Measurements from ENCODE around the gene KPNA3. TPM values are rescaled to one million over a fixed set of nuclear protein-coding genes. Genes with fewer than 3 reads are reported as not detected.

KPNA3 gene
- polyA plus RNA-seq, 1 donor from 2014 or later: 41.7 TPM

GRCh38 chr13:49749848-49750247 lies 42.6 kb downstream of the KPNA3 start:
- Histone ChIP-seq H3K79me2 (replicated peaks; ENCODE audit: insufficient read depth, low read length) (peaks cover 49% of the 10 kb centered on the region), H3F3A (ENCODE audit: insufficient read depth, low read length, poor library complexity, severe bottlenecking) (no peaks in the 10 kb centered on the region)
- TF ChIP-seq POLR2AphosphoS5 (IDR thresholded peaks at IDR 0.05) (no peak), MXI1 (conservative IDR thresholded peaks at IDR 0.05; ENCODE audit: poor library complexity, severe bottlenecking) (no peak), RAD21 (conservative IDR thresholded peaks at IDR 0.05) (no peak), EP300 (conservative IDR thresholded peaks at IDR 0.05; ENCODE audit: poor library complexity, severe bottlenecking) (no peak), SMC3 (conservative IDR thresholded peaks at IDR 0.05; ENCODE audit: poor library complexity) (no peak), EZH2 (IDR thresholded peaks at IDR 0.05; ENCODE audit: borderline replicate concordance, insufficient read depth, low read length, poor library complexity, severe bottlenecking) (no peak), TAF1 (IDR thresholded peaks at IDR 0.05; ENCODE audit: low read depth) (no peak)
- TF ChIP-seq, protein P1, sequence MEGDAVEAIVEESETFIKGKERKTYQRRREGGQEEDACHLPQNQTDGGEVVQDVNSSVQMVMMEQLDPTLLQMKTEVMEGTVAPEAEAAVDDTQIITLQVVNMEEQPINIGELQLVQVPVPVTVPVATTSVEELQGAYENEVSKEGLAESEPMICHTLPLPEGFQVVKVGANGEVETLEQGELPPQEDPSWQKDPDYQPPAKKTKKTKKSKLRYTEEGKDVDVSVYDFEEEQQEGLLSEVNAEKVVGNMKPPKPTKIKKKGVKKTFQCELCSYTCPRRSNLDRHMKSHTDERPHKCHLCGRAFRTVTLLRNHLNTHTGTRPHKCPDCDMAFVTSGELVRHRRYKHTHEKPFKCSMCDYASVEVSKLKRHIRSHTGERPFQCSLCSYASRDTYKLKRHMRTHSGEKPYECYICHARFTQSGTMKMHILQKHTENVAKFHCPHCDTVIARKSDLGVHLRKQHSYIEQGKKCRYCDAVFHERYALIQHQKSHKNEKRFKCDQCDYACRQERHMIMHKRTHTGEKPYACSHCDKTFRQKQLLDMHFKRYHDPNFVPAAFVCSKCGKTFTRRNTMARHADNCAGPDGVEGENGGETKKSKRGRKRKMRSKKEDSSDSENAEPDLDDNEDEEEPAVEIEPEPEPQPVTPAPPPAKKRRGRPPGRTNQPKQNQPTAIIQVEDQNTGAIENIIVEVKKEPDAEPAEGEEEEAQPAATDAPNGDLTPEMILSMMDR (IDR thresholded peaks at IDR 0.05; ENCODE audit: poor library complexity, severe bottlenecking): no peak
- TF ChIP-seq, protein P2, sequence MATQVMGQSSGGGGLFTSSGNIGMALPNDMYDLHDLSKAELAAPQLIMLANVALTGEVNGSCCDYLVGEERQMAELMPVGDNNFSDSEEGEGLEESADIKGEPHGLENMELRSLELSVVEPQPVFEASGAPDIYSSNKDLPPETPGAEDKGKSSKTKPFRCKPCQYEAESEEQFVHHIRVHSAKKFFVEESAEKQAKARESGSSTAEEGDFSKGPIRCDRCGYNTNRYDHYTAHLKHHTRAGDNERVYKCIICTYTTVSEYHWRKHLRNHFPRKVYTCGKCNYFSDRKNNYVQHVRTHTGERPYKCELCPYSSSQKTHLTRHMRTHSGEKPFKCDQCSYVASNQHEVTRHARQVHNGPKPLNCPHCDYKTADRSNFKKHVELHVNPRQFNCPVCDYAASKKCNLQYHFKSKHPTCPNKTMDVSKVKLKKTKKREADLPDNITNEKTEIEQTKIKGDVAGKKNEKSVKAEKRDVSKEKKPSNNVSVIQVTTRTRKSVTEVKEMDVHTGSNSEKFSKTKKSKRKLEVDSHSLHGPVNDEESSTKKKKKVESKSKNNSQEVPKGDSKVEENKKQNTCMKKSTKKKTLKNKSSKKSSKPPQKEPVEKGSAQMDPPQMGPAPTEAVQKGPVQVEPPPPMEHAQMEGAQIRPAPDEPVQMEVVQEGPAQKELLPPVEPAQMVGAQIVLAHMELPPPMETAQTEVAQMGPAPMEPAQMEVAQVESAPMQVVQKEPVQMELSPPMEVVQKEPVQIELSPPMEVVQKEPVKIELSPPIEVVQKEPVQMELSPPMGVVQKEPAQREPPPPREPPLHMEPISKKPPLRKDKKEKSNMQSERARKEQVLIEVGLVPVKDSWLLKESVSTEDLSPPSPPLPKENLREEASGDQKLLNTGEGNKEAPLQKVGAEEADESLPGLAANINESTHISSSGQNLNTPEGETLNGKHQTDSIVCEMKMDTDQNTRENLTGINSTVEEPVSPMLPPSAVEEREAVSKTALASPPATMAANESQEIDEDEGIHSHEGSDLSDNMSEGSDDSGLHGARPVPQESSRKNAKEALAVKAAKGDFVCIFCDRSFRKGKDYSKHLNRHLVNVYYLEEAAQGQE (IDR thresholded peaks at IDR 0.05; ENCODE audit: borderline replicate concordance): no peak

DNA sequence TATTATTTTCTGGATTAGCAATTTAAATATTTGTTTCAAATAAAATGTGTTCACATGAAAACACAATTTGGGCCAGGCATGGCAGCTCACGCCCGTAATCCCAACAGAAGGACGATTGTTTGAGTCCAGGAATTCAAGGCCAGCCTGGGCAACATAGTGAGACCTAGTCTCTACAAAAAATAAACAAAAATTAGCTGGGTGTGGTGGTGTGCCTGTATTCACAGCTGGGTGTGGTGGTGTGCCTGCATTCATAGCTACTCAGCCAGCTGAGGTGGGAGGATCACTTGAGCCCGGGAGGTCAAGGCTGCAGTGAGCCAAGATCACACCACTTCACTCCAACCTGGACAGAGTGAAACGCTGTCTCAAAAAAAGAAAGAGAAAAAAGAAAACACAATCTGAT lies 46.4 kb downstream of the KPNA3 start:
- Histone ChIP-seq H3K9me3 (ENCODE audit: low read length) (no peaks in the 10 kb centered on the region), H3K9me2 (ENCODE audit: insufficient read depth, low read length) (no peaks in the 10 kb centered on the region), H2AFZ (ENCODE audit: low read depth, low read length) (no peak overlapping the region), H3K4me3 (ENCODE audit: low read length) (no peak overlapping the region), H3K4me2 (ENCODE audit: low read length) (no peak overlapping the region), H3F3A (ENCODE audit: insufficient read depth, low read length, poor library complexity, severe bottlenecking) (no peaks in the 10 kb centered on the region), H3K27me3 (ENCODE audit: insufficient read depth, low read depth, low read length) (no peaks in the 10 kb centered on the region), H4K20me1 (ENCODE audit: insufficient read depth) (no peaks in the 10 kb centered on the region), H3K9ac (ENCODE audit: low read length) (no peak overlapping the region), H3K27ac (ENCODE audit: low read length) (no peak overlapping the region), H3K36me3 (ENCODE audit: insufficient read depth, low read length) (no peaks in the 10 kb centered on the region), H3K79me2 (replicated peaks; ENCODE audit: insufficient read depth, low read length) (peaks cover 16% of the 10 kb centered on the region)
- TF ChIP-seq EP300 (conservative IDR thresholded peaks at IDR 0.05; ENCODE audit: poor library complexity, severe bottlenecking) (no peak), EZH2 (IDR thresholded peaks at IDR 0.05; ENCODE audit: borderline replicate concordance, insufficient read depth, low read length, poor library complexity, severe bottlenecking) (no peak), TAF1 (IDR thresholded peaks at IDR 0.05; ENCODE audit: low read depth) (no peak), POLR2AphosphoS5 (IDR thresholded peaks at IDR 0.05) (no peak), RAD21 (conservative IDR thresholded peaks at IDR 0.05) (no peak), MXI1 (conservative IDR thresholded peaks at IDR 0.05; ENCODE audit: poor library complexity, severe bottlenecking) (no peak), SMC3 (conservative IDR thresholded peaks at IDR 0.05; ENCODE audit: poor library complexity) (no peak)
- TF ChIP-seq, protein P2 (IDR thresholded peaks at IDR 0.05; ENCODE audit: borderline replicate concordance): no peak
- TF ChIP-seq, protein P1 (IDR thresholded peaks at IDR 0.05; ENCODE audit: poor library complexity, severe bottlenecking): no peak

More at GRCh38 chr13:49749848-49750247, 42.6 kb downstream of the KPNA3 start:
- Histone ChIP-seq H4K20me1 (ENCODE audit: insufficient read depth) (no peaks in the 10 kb centered on the region), H3K9ac (ENCODE audit: low read length) (no peak overlapping the region), H3K4me3 (ENCODE audit: low read length) (no peak overlapping the region), H3K27ac (ENCODE audit: low read length) (no peak overlapping the region), H3K27me3 (ENCODE audit: insufficient read depth, low read depth, low read length) (no peaks in the 10 kb centered on the region), H2AFZ (ENCODE audit: low read depth, low read length) (no peak overlapping the region), H3K9me3 (ENCODE audit: low read length) (no peaks in the 10 kb centered on the region), H3K9me2 (ENCODE audit: insufficient read depth, low read length) (no peaks in the 10 kb centered on the region), H3K36me3 (ENCODE audit: insufficient read depth, low read length) (no peaks in the 10 kb centered on the region), H3K4me2 (ENCODE audit: low read length) (no peak overlapping the region)
